Effector memory CD8-positive, alpha-beta T cell (primary cell): Measurements from ENCODE around the gene PKIB.

Experiments used
- ATAC-seq: fragments of 150-1000 bp; cut with Tn5 transposase; replicated peaks from 2 replicates; pipeline ENCODE4 v1.10.0; 2021; ENCODE audit warnings: mild to moderate bottlenecking, moderate library complexity
- DNase-seq, 3 experiments: peaks; one replicate each; pipeline ENCODE4 v3.0.0; 2021
- H3K27ac Mint-ChIP-seq, 2 donors: one replicate each; pipeline ENCODE4 v1.8.0; 2022; ENCODE audit warnings: mild to moderate bottlenecking in 2 of 2, mixed read lengths in 2 of 2, moderate library complexity in 2 of 2
- H3K27me3 Mint-ChIP-seq, 2 donors: one replicate each; pipeline ENCODE4 v1.8.0; 2022; ENCODE audit warnings: mixed read lengths in 2 of 2
- H3K36me3 Mint-ChIP-seq: one replicate; pipeline ENCODE4 v1.8.0; 2022; ENCODE audit warnings: mild to moderate bottlenecking, moderate library complexity, mixed read lengths; ENCODE audit not compliant: insufficient read depth
- H3K4me1 Mint-ChIP-seq, 2 donors: one replicate each; pipeline ENCODE4 v1.8.0; 2022; ENCODE audit warnings: low read depth in 2 of 2, mixed read lengths in 2 of 2
- H3K4me3 Mint-ChIP-seq, 2 donors: one replicate each; pipeline ENCODE4 v1.8.0; 2022; ENCODE audit warnings: mild to moderate bottlenecking in 2 of 2, mixed read lengths in 2 of 2, moderate library complexity in 2 of 2
- H3K9me3 Mint-ChIP-seq, 2 donors: one replicate each; pipeline ENCODE4 v1.8.0; 2022; ENCODE audit warnings: mixed read lengths in 2 of 2

Gene PKIB

DNA sequence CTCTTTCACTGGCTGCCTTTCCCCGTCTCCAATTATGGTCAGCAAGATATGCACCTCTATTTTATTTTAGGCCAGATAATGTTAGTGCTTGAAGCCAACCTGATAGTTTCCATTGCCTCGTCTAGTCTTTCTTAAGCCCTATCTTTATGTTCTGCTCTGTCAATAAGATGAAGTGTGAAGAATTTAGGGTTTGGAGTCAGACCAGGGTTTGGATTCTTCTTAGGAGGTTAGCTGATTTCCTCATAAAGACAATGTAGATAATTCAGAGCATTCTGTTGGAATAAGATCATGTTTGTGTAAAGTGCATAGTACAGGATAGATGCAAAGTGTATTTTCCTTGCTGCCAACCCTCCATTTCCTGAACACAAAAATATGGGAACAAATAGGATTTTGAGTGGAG is 43.8 kb downstream of the PKIB start:
- DNase-seq (no peak), ATAC-seq (no peak)
- H3K4me3 Mint-ChIP-seq, result no peak overlapping the region
- no peak overlapping the region for H3K27ac Mint-ChIP-seq
- no peaks in the 10 kb centered on the region for H3K4me1 Mint-ChIP-seq
- no peaks in the 10 kb centered on the region for H3K36me3 Mint-ChIP-seq
- no peaks in the 10 kb centered on the region for H3K9me3 Mint-ChIP-seq
- H3K27me3 Mint-ChIP-seq, result no peaks in the 10 kb centered on the region

DNA sequence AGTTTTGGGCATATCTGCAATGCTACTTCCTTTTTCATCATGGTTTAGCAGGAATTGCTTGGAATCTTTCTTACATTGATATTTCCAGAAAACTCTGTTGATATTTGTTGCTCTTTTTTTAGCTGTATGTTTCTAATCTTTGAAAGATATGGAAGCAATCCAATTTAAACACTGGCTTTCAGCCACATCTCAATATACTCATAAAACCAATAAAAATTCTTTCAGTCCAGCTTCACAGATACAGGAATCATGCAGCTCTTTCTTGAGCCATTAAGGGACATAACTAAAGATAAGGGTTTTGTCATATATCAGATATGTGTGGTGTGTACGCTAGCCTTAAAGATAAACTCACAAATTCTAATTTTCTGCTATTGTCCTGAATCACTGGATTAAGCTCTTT is 47.4 kb downstream of the PKIB start:
- H3K36me3 Mint-ChIP-seq, result no peaks in the 10 kb centered on the region
- no peaks in the 10 kb centered on the region for H3K27me3 Mint-ChIP-seq
- DNase-seq, result no peak
- H3K9me3 Mint-ChIP-seq, result no peaks in the 10 kb centered on the region
- no peak overlapping the region for H3K27ac Mint-ChIP-seq
- H3K4me1 Mint-ChIP-seq, result no peaks in the 10 kb centered on the region
- H3K4me3 Mint-ChIP-seq, result no peak overlapping the region
- ATAC-seq, result no peak

GRCh38 chr6:122660296-122660695 is 50.1 kb downstream of the PKIB start:
- Mint-ChIP-seq H3K27me3 (no peaks in the 10 kb centered on the region), H3K36me3 (no peaks in the 10 kb centered on the region), H3K27ac (no peak overlapping the region), H3K4me3 (no peak overlapping the region), H3K9me3 (no peaks in the 10 kb centered on the region), H3K4me1 (no peaks in the 10 kb centered on the region)
- DNase-seq, result no peak
- ATAC-seq, result no peak

- DNase-seq (no peak), ATAC-seq (no peak)
- H3K36me3 Mint-ChIP-seq, result no peaks in the 10 kb centered on the region
- no peaks in the 10 kb centered on the region for H3K27me3 Mint-ChIP-seq
- H3K9me3 Mint-ChIP-seq, result no peaks in the 10 kb centered on the region
- no peak overlapping the region for H3K27ac Mint-ChIP-seq
- no peak overlapping the region for H3K4me3 Mint-ChIP-seq
- H3K4me1 Mint-ChIP-seq, result no peaks in the 10 kb centered on the region
These were observed 53.8 kb downstream of the PKIB start for GRCh38 chr6:122663981-122664380.

GRCh38 chr6:122665929-122666328 is 55.7 kb downstream of the PKIB start:
- no peaks in the 10 kb centered on the region for H3K36me3 Mint-ChIP-seq
- no peaks in the 10 kb centered on the region for H3K27me3 Mint-ChIP-seq
- no peaks in the 10 kb centered on the region for H3K4me1 Mint-ChIP-seq
- H3K4me3 Mint-ChIP-seq, result no peak overlapping the region
- no peak for ATAC-seq
- no peak for DNase-seq
- no peaks in the 10 kb centered on the region for H3K9me3 Mint-ChIP-seq
- no peak overlapping the region for H3K27ac Mint-ChIP-seq

- H3K4me3 Mint-ChIP-seq, result no peak overlapping the region
- H3K4me1 Mint-ChIP-seq, result no peaks in the 10 kb centered on the region
- H3K27ac Mint-ChIP-seq, result no peak overlapping the region
- DNase-seq (no peak), ATAC-seq (no peak)
- no peaks in the 10 kb centered on the region for H3K9me3 Mint-ChIP-seq
- H3K27me3 Mint-ChIP-seq, result no peaks in the 10 kb centered on the region
- H3K36me3 Mint-ChIP-seq, result no peaks in the 10 kb centered on the region
These were observed 56.2 kb downstream of the PKIB start for GRCh38 chr6:122666418-122666817.

DNA sequence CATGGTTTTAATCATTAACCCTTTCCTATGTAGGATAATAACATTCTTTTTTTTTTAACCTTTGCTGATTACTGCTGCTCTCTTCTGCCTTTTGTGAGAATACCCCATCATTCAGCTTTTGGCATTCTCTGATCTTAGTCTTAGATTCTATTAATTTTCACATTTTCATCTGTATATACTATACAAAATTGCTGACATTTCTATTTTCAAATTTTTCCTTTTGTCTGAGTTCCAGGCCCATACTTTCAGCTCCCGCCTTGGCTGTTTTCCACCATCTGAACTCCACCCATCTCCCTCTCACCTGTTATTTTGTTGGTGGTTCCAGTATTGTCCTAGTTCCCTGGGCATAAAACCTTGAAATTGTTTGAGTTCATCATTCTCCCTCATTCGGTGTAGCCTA is 59.2 kb downstream of the PKIB start:
- DNase-seq (no peak), ATAC-seq (no peak)
- no peaks in the 10 kb centered on the region for H3K9me3 Mint-ChIP-seq
- H3K4me1 Mint-ChIP-seq, result no peaks in the 10 kb centered on the region
- H3K27me3 Mint-ChIP-seq, result no peaks in the 10 kb centered on the region
- H3K27ac Mint-ChIP-seq, result no peak overlapping the region
- no peak overlapping the region for H3K4me3 Mint-ChIP-seq
- no peaks in the 10 kb centered on the region for H3K36me3 Mint-ChIP-seq

DNA sequence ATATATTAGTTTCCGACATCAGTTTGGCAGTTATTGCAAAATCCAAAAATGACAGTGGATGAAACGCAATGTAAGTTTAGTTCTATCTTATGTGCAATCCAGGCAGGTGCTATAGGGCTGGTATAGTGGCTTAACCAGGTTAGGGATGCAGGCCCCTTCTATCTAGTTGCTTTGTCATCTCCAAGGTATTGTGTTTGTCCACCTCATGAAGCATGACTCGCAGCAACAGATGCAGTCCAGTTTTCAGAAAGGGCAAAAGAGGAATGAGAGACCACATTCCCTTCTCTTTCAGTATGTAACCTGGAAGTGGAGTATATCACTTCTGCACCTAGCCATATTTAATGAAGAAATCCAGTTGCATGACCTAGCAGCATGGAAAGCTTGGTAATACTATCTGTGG is 59.7 kb downstream of the PKIB start:
- no peak overlapping the region for H3K27ac Mint-ChIP-seq
- no peaks in the 10 kb centered on the region for H3K9me3 Mint-ChIP-seq
- H3K36me3 Mint-ChIP-seq, result no peaks in the 10 kb centered on the region
- H3K4me1 Mint-ChIP-seq, result no peaks in the 10 kb centered on the region
- H3K4me3 Mint-ChIP-seq, result no peak overlapping the region
- ATAC-seq (no peak), DNase-seq (no peak)
- no peaks in the 10 kb centered on the region for H3K27me3 Mint-ChIP-seq

DNA sequence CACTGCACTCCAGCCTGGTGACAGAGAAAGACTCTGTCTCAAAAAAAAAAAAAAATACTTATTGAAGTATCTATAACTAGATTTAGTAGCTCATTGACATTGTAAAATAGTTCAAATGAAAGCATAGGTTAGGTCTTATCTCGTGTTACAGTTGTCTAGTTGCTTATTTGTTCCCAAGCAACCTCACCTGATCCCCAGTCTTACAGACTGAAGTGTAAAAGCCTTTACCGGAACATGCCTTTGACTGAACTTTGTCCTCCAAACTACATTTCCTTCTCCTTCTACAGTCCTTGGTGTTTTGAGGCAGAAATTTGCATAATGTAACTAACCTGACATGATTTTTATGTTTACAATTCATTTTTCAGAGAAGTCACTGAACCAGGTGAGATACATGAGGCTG is 61.0 kb downstream of the PKIB start:
- DNase-seq (no peak), ATAC-seq (no peak)
- Mint-ChIP-seq H3K27ac (no peak overlapping the region), H3K4me1 (no peaks in the 10 kb centered on the region), H3K36me3 (no peaks in the 10 kb centered on the region), H3K9me3 (no peaks in the 10 kb centered on the region), H3K27me3 (no peaks in the 10 kb centered on the region), H3K4me3 (no peak overlapping the region)

- ATAC-seq (no peak), DNase-seq (no peak)
- Mint-ChIP-seq H3K4me1 (no peaks in the 10 kb centered on the region), H3K36me3 (no peaks in the 10 kb centered on the region), H3K27ac (no peak overlapping the region), H3K9me3 (peaks cover 0 to 2% of the 10 kb centered on the region in 2 donors), H3K27me3 (no peaks in the 10 kb centered on the region), H3K4me3 (no peak overlapping the region)
These were observed 63.2 kb downstream of the PKIB start for GRCh38 chr6:122673343-122673961.

DNA sequence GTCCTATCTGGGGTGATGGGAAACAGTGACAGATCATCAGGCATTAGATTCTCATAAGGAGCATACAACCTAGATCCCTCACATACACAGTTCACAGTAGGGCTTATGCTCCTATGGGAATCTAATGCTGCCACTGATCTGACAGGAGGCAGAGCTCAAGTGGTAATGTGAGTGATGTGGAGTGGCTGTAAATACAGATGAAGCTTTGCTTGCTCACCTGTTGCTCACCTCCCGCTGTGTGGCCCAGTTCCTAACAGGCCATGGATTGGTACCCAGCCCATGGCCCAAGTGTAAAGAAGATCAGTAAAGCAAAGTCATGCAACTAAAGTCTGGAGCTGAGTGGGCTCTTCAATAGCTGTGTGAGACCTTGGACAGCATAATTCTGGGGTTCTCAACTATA is 65.9 kb downstream of the PKIB start:
- no peaks in the 10 kb centered on the region for H3K27me3 Mint-ChIP-seq
- H3K4me1 Mint-ChIP-seq, result no peaks in the 10 kb centered on the region
- no peak for ATAC-seq
- DNase-seq, result no peak
- no peak overlapping the region for H3K4me3 Mint-ChIP-seq
- peaks cover 6 to 12% of the 10 kb centered on the region in 2 donors for H3K9me3 Mint-ChIP-seq
- no peaks in the 10 kb centered on the region for H3K36me3 Mint-ChIP-seq
- no peak overlapping the region for H3K27ac Mint-ChIP-seq

GRCh38 chr6:122676688-122677087 is 66.5 kb downstream of the PKIB start:
- no peak for ATAC-seq
- no peaks in the 10 kb centered on the region for H3K4me1 Mint-ChIP-seq
- no peaks in the 10 kb centered on the region for H3K27me3 Mint-ChIP-seq
- H3K27ac Mint-ChIP-seq, result no peak overlapping the region
- no peak overlapping the region for H3K4me3 Mint-ChIP-seq
- no peaks in the 10 kb centered on the region for H3K36me3 Mint-ChIP-seq
- no peak for DNase-seq
- H3K9me3 Mint-ChIP-seq, result peaks cover 6 to 12% of the 10 kb centered on the region in 2 donors

- Mint-ChIP-seq H3K9me3 (peaks cover 6 to 12% of the 10 kb centered on the region in 2 donors), H3K27ac (no peak overlapping the region), H3K4me3 (no peak overlapping the region), H3K27me3 (no peaks in the 10 kb centered on the region), H3K4me1 (no peaks in the 10 kb centered on the region), H3K36me3 (no peaks in the 10 kb centered on the region)
- ATAC-seq, result no peak
- DNase-seq, result no peak
These were observed 67.2 kb downstream of the PKIB start for GRCh38 chr6:122677406-122677805.

DNA sequence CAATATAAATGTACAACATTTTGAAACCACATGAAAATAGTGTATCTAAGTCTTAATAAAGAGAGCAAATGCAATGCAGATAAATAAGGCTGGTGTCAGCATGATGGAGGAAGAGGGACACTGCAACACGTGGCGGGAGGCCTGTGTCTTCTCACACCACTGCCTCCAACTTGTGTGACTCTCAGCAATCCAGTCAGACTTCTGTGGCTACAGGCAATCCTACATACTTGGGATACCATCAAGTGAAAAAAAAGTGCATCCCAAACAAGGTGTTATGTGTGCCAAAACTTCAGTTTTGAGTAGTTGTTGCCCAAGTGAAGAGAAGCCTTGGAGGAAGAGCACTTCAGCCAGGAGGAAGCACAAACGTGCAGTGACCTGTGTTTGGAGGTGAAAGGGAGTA is 68.6 kb downstream of the PKIB start:
- ATAC-seq, result no peak
- H3K9me3 Mint-ChIP-seq, result peaks cover 6 to 12% of the 10 kb centered on the region in 2 donors
- DNase-seq, result no peak
- no peaks in the 10 kb centered on the region for H3K4me1 Mint-ChIP-seq
- no peak overlapping the region for H3K4me3 Mint-ChIP-seq
- H3K36me3 Mint-ChIP-seq, result no peaks in the 10 kb centered on the region
- no peaks in the 10 kb centered on the region for H3K27me3 Mint-ChIP-seq
- no peak overlapping the region for H3K27ac Mint-ChIP-seq

- Mint-ChIP-seq H3K4me1 (no peaks in the 10 kb centered on the region), H3K27ac (no peak overlapping the region), H3K27me3 (no peaks in the 10 kb centered on the region), H3K9me3 (peaks cover 6 to 18% of the 10 kb centered on the region in 2 donors), H3K36me3 (no peaks in the 10 kb centered on the region), H3K4me3 (no peak overlapping the region)
- ATAC-seq (no peak), DNase-seq (no peak)
These were observed 71.5 kb downstream of the PKIB start for GRCh38 chr6:122681705-122682104.
